DND-41 (cell line): ENCODE data around the gene GPR153.

Experiments
- ATAC-seq: fragments of 200-7000 bp; cut with Tn5 transposase; 3 replicates; pipeline ENCODE4 v1.9.1; 2021; ENCODE audit warnings: low read depth; ENCODE audit not compliant: insufficient read depth
- DNase-seq: peaks from one replicate; pipeline ENCODE4 v3.0.0-alpha.2; 2020
- H2AFZ ChIP-seq: 2 replicates; pipeline ENCODE4 v1.6.0; 2012; ENCODE audit warnings: low read depth, low read length
- H3K27ac ChIP-seq: 2 replicates; pipeline ENCODE4 v1.5.1; 2012; ENCODE audit warnings: low read length, inconsistent platforms
- H3K27me3 ChIP-seq: fragments of 200-600 bp; sonication (generic); 2 replicates; pipeline ENCODE4 v1.6.0; 2012; ENCODE audit warnings: low read length, mild to moderate bottlenecking, inconsistent platforms; ENCODE audit not compliant: insufficient read depth, poor library complexity
- H3K36me3 ChIP-seq: 2 replicates; pipeline ENCODE4 v1.5.1; 2012; ENCODE audit warnings: low read length, inconsistent platforms; ENCODE audit not compliant: insufficient read depth
- H3K4me1 ChIP-seq: 2 replicates; pipeline ENCODE4 v1.5.1; 2012; ENCODE audit warnings: mild to moderate bottlenecking, low read length; ENCODE audit not compliant: insufficient read depth
- H3K4me2 ChIP-seq: 2 replicates; pipeline ENCODE4 v1.6.0; 2012; ENCODE audit warnings: mild to moderate bottlenecking, moderate library complexity, low read length, inconsistent platforms; ENCODE audit not compliant: insufficient read depth
- H3K4me3 ChIP-seq, 2 experiments: fragments of 200-600 bp in 1 of 2; shearing (Covaris generic) in 1 of 2; 2 replicates each; pipeline ENCODE4 v1.5.1; 2012 to 2016; ENCODE audit warnings: inconsistent platforms in 2 of 2, low read length in 2 of 2, mild to moderate bottlenecking in 2 of 2, low read depth in 1 of 2, moderate library complexity in 1 of 2
- H3K79me2 ChIP-seq: 2 replicates; pipeline ENCODE4 v1.6.0; 2012; ENCODE audit warnings: low read length, inconsistent platforms; ENCODE audit not compliant: insufficient read depth
- H3K9ac ChIP-seq: 2 replicates; pipeline ENCODE4 v1.6.0; 2012; ENCODE audit warnings: low read depth, mild to moderate bottlenecking, inconsistent platforms, low read length, moderate library complexity
- H3K9me3 ChIP-seq: 2 replicates; pipeline ENCODE4 v1.5.1; 2012; ENCODE audit warnings: low read length, moderate library complexity, mild to moderate bottlenecking, inconsistent platforms; ENCODE audit not compliant: insufficient read depth, severe bottlenecking
- H4K20me1 ChIP-seq: 2 replicates; pipeline ENCODE4 v1.6.0; 2012; ENCODE audit warnings: low read length; ENCODE audit not compliant: insufficient read depth
- CTCF ChIP-seq: IDR thresholded peaks from 2 replicates; pipeline ENCODE4 v1.5.1; 2012; ENCODE audit warnings: borderline replicate concordance, low read length, moderate library complexity, mild to moderate bottlenecking; ENCODE audit not compliant: poor library complexity, severe bottlenecking; ENCODE audit errors: extremely low read depth
- EZH2 ChIP-seq: IDR thresholded peaks from 3 replicates; pipeline ENCODE4 v1.6.1; 2012; ENCODE audit warnings: borderline replicate concordance, low read depth, mild to moderate bottlenecking, moderate library complexity, low read length, inconsistent platforms; ENCODE audit not compliant: severe bottlenecking

The GPR153 gene

GRCh38 chr1:6287029-6287428, 26.1 kb upstream of the GPR153 start:
- no peaks in the 10 kb centered on the region for H3K4me1 ChIP-seq
- no peak overlapping the region for H3K27ac ChIP-seq
- H3K4me3 ChIP-seq: no peak overlapping the region
- H3K9me3 ChIP-seq: no peaks in the 10 kb centered on the region
- no peak for DNase-seq
- H4K20me1 ChIP-seq: peaks cover 60% of the 10 kb centered on the region
- TF ChIP-seq CTCF (no peak), EZH2 (no peak)
- H3K27me3 ChIP-seq: no peaks in the 10 kb centered on the region
- H3K36me3 ChIP-seq: peaks cover 74% of the 10 kb centered on the region
- no peak for ATAC-seq
- no peak overlapping the region for H3K9ac ChIP-seq
- H3K79me2 ChIP-seq: no peaks in the 10 kb centered on the region
- no peak overlapping the region for H2AFZ ChIP-seq
- H3K4me2 ChIP-seq: no peak overlapping the region

GRCh38 chr1:6286266-6286665, 25.4 kb upstream of the GPR153 start:
- ATAC-seq: no peak
- no peaks in the 10 kb centered on the region for H3K4me1 ChIP-seq

GRCh38 chr1:6285336-6285735, 24.4 kb upstream of the GPR153 start:
- H3K4me2 ChIP-seq: no peak overlapping the region

More at GRCh38 chr1:6286266-6286665, 25.4 kb upstream of the GPR153 start:
- TF ChIP-seq EZH2: no peak
- TF ChIP-seq CTCF: no peak
- Histone ChIP-seq H3K27me3 (no peaks in the 10 kb centered on the region), H3K79me2 (no peaks in the 10 kb centered on the region), H3K4me2 (no peak overlapping the region), H2AFZ (no peak overlapping the region), H3K27ac (no peak overlapping the region), H4K20me1 (peaks cover 62% of the 10 kb centered on the region), H3K4me3 (no peak overlapping the region), H3K9ac (no peak overlapping the region), H3K9me3 (no peaks in the 10 kb centered on the region), H3K36me3 (peaks cover 74% of the 10 kb centered on the region)
- no peak for DNase-seq

More at GRCh38 chr1:6285336-6285735, 24.4 kb upstream of the GPR153 start:
- Histone ChIP-seq H3K27me3 (no peaks in the 10 kb centered on the region), H3K36me3 (peaks cover 74% of the 10 kb centered on the region), H4K20me1 (peaks cover 63% of the 10 kb centered on the region), H2AFZ (no peak overlapping the region), H3K9me3 (no peaks in the 10 kb centered on the region), H3K79me2 (no peaks in the 10 kb centered on the region), H3K4me1 (no peaks in the 10 kb centered on the region), H3K27ac (no peak overlapping the region), H3K9ac (no peak overlapping the region), H3K4me3 (no peak overlapping the region)
- ATAC-seq (no peak), DNase-seq (no peak)
- TF ChIP-seq EZH2 (no peak), CTCF (no peak)
